Caco-2 (cell line): ENCODE data around the gene OR51A7. TPM values are rescaled to one million over a fixed set of nuclear protein-coding genes. Genes with fewer than 3 reads are reported as not detected.
"Not testable (repeated sequence)": the region's sequence is repeated elsewhere in the genome, so short reads cannot be mapped to it uniquely, and the experiment has no call there.

Experiments
- BruUV-seq: library from RNA; stranded (reverse); fragments of 400-500 nt; replicated peaks from 2 replicates; lab custom pipeline; 2021; lab: Mats Ljungman, UMichigan
- CTCF ChIA-PET: fragments of 300-600 bp; sonication (Branson Sonifier 250); formaldehyde crosslinking; loops from one replicate; lab custom pipeline; 2022; ENCODE audit warnings: antibody characterized with exemption; lab: Charles Lee
- POLR2A ChIA-PET: fragments of 300-600 bp; sonication (Branson Sonifier 250); formaldehyde crosslinking; loops from one replicate; lab custom pipeline; 2022; ENCODE audit warnings: antibody characterized with exemption; lab: Charles Lee
- DNase-seq, 2 experiments: peaks; one replicate each; pipeline versions ENCODE4 v3.0.0 to v3.0.0-alpha.2; 2020 to 2022
- H3K27me3 ChIP-seq: replicated peaks from 2 replicates; pipeline ENCODE4 v1.6.0; 2011; ENCODE audit warnings: low read length; ENCODE audit not compliant: control insufficient read depth, insufficient read depth
- H3K36me3 ChIP-seq: 2 replicates; pipeline ENCODE4 v1.5.1; 2011; ENCODE audit warnings: low read length; ENCODE audit not compliant: control insufficient read depth, insufficient read depth
- H3K4me1 ChIP-seq: fragments of 250-450 bp; sonication (Bioruptor Pico); 2 replicates; pipeline ENCODE4 v1.5.1; 2020; ENCODE audit warnings: mild to moderate bottlenecking
- H3K4me3 ChIP-seq: 2 replicates; pipeline ENCODE4 v1.5.1; 2011; ENCODE audit warnings: low read depth, mild to moderate bottlenecking, control low read depth, low read length
- H3K9me3 ChIP-seq: fragments of 250-450 bp; sonication (Bioruptor Pico); 2 replicates; pipeline ENCODE4 v1.5.1; 2020; ENCODE audit warnings: mild to moderate bottlenecking, moderate library complexity
- H3K27ac Mint-ChIP-seq: one replicate; pipeline ENCODE4 v1.8.0; 2022; ENCODE audit warnings: mixed read lengths; ENCODE audit not compliant: unreplicated experiment
- H3K27me3 Mint-ChIP-seq: one replicate; pipeline ENCODE4 v1.8.0; 2022; ENCODE audit warnings: mixed read lengths; ENCODE audit not compliant: insufficient read depth, unreplicated experiment
- H3K36me3 Mint-ChIP-seq: one replicate; pipeline ENCODE4 v1.8.0; 2022; ENCODE audit warnings: mild to moderate bottlenecking, mixed read lengths; ENCODE audit not compliant: insufficient read depth, unreplicated experiment
- H3K4me1 Mint-ChIP-seq: one replicate; pipeline ENCODE4 v1.8.0; 2022; ENCODE audit warnings: low read depth, mixed read lengths; ENCODE audit not compliant: unreplicated experiment
- H3K4me3 Mint-ChIP-seq: one replicate; pipeline ENCODE4 v1.8.0; 2022; ENCODE audit warnings: mild to moderate bottlenecking, moderate library complexity, mixed read lengths; ENCODE audit not compliant: unreplicated experiment
- H3K9me3 Mint-ChIP-seq: one replicate; pipeline ENCODE4 v1.8.0; 2022; ENCODE audit warnings: mixed read lengths; ENCODE audit not compliant: unreplicated experiment
- CTCF ChIP-seq, 2 experiments: fragments of 200-600 bp in 1 of 2; IDR thresholded peaks; 1 replicate in 1 of 2; 2 replicates in 1 of 2; pipeline versions ENCODE4 v1.5.1 to v1.8.0; 2011 to 2022; ENCODE audit warnings: antibody characterized with exemption in 1 of 2, control low read depth in 1 of 2, inconsistent platforms in 1 of 2, low read depth in 1 of 2, low read length in 1 of 2, mild to moderate bottlenecking in 1 of 2, moderate library complexity in 1 of 2; ENCODE audit not compliant: insufficient read depth in 1 of 2, severe bottlenecking in 1 of 2, unreplicated experiment in 1 of 2
- intact Hi-C: fragments of 100-400 bp; cut with micrococcal nuclease; formaldehyde crosslinking; loops from one replicate; pipeline ENCODE4 v1.10.0; 2022; ENCODE audit not compliant: unreplicated experiment
- total RNA-seq: library from RNA; stranded (reverse); gene quantifications from 2 replicates; pipeline ENCODE4 v1.2.3, GENCODE V29; 2022

Gene OR51A7
- total RNA-seq, 1 experiment from 2014 or later = not detected

- Mint-ChIP-seq H3K27me3 (peaks cover 5% of the 10 kb centered on the region), H3K9me3 (no peaks in the 10 kb centered on the region), H3K27ac (no peak within 1 kb of the TSS), H3K4me1 (no peaks in the 10 kb centered on the region), H3K4me3 (no peak within 1 kb of the TSS), H3K36me3 (no peaks in the 10 kb centered on the region)
- POLR2A ChIA-PET = no interaction called here
- no peak within 1 kb of the TSS for H3K4me3 ChIP-seq
- CTCF ChIA-PET = no interaction called here
- no peaks in the 10 kb centered on the region for H3K9me3 ChIP-seq
- TF ChIP-seq CTCF (IDR thresholded peaks at IDR 0.05; ENCODE audit: insufficient read depth in 1 of 2, low read depth in 1 of 2, low read length in 1 of 2, severe bottlenecking in 1 of 2, unreplicated experiment in 1 of 2) = no peak
- DNase-seq = no peak
- BruUV-seq = no TSS peak
- intact Hi-C loops = no loop called here
- no peaks in the 10 kb centered on the region for H3K4me1 ChIP-seq
- no peaks in the 10 kb centered on the region for H3K27me3 ChIP-seq
- no peaks in the 10 kb centered on the region for H3K36me3 ChIP-seq
Measured at GRCh38 chr11:4947505-4947904, 43.9 kb downstream of the OR51A7 start, which contains the start of gene OR51A4. OR51A4 (minus strand) TSS chr11:4947605; CDS start chr11:4947100, 505 bp downstream.

GRCh38 chr11:4955613-4956012 lies 52.0 kb downstream of the OR51A7 start, which contains the start of gene OR51A2:
OR51A2 (minus strand) TSS chr11:4955713; CDS start chr11:4955713, 0 bp downstream.
- H3K36me3 ChIP-seq, CTCF ChIA-PET, H3K4me3 Mint-ChIP-seq, H3K27me3 ChIP-seq, H3K36me3 Mint-ChIP-seq, H3K4me1 Mint-ChIP-seq, POLR2A ChIA-PET, H3K9me3 ChIP-seq, H3K9me3 Mint-ChIP-seq, DNase-seq, BruUV-seq, H3K4me1 ChIP-seq, H3K27me3 Mint-ChIP-seq, intact Hi-C loops, H3K27ac Mint-ChIP-seq, H3K4me3 ChIP-seq: not testable (repeated sequence)

GRCh38 chr11:4957396-4957795 lies 53.8 kb downstream of the OR51A7 start:
- H3K9me3 ChIP-seq = no peaks in the 10 kb centered on the region
- BruUV-seq = no TSS peak
- CTCF ChIA-PET = no interaction called here
- no peak overlapping the region for H3K4me3 Mint-ChIP-seq
- no peaks in the 10 kb centered on the region for H3K36me3 Mint-ChIP-seq
- no peak overlapping the region for H3K4me3 ChIP-seq
- no peaks in the 10 kb centered on the region for H3K4me1 ChIP-seq
- intact Hi-C loops = no loop called here
- no peak overlapping the region for H3K27ac Mint-ChIP-seq
- H3K4me1 Mint-ChIP-seq = no peaks in the 10 kb centered on the region
- POLR2A ChIA-PET = no interaction called here
- TF ChIP-seq CTCF (IDR thresholded peaks at IDR 0.05; ENCODE audit: insufficient read depth in 1 of 2, low read depth in 1 of 2, low read length in 1 of 2, severe bottlenecking in 1 of 2, unreplicated experiment in 1 of 2) = no peak
- no peaks in the 10 kb centered on the region for H3K36me3 ChIP-seq
- no peak for DNase-seq
- no peaks in the 10 kb centered on the region for H3K27me3 ChIP-seq
- peaks cover 9% of the 10 kb centered on the region for H3K27me3 Mint-ChIP-seq
- H3K9me3 Mint-ChIP-seq = no peaks in the 10 kb centered on the region

Other genes starting within 250 kb of the OR51A7 start
- not detected in 2 replicates for gene OR51E2, start 205.9 kb upstream of the OR51A7 start, total RNA-seq
- not detected in 2 replicates for gene MMP26, start 199.0 kb upstream of the OR51A7 start, total RNA-seq
- gene OR51F1, start 133.8 kb upstream of the OR51A7 start, total RNA-seq = not detected in 2 replicates
- not detected in 2 replicates for gene OR52R1, start 99.4 kb upstream of the OR51A7 start, total RNA-seq
- gene OR51F2, start 82.5 kb upstream of the OR51A7 start, total RNA-seq = not detected in 2 replicates
- gene OR51S1, start 54.6 kb upstream of the OR51A7 start, total RNA-seq = not detected in 2 replicates
- not detected in 2 replicates for gene OR51T1, start 21.9 kb upstream of the OR51A7 start, total RNA-seq
- not detected in 2 replicates for gene OR51G2, start 15.6 kb downstream of the OR51A7 start, total RNA-seq
- gene OR51G1, start 20.6 kb downstream of the OR51A7 start, total RNA-seq = not detected in 2 replicates
- not detected in 2 replicates for gene OR51A4, start 43.8 kb downstream of the OR51A7 start, total RNA-seq
- gene OR51A2, start 51.9 kb downstream of the OR51A7 start, total RNA-seq = not detected in 2 replicates
- gene OR51L1, start 91.1 kb downstream of the OR51A7 start, total RNA-seq = not detected in 2 replicates
- gene OR52J3, start 142.7 kb downstream of the OR51A7 start, total RNA-seq = not detected in 2 replicates
- not detected in 2 replicates for gene OR52E2, start 155.8 kb downstream of the OR51A7 start, total RNA-seq
- gene OR52E1, start 165.8 kb downstream of the OR51A7 start, total RNA-seq = not detected in 2 replicates
- not detected in 2 replicates for gene OR52A5, start 234.6 kb downstream of the OR51A7 start, total RNA-seq